Measurements from ENCODE around the gene PTOV1.

Gene PTOV1

GRCh38 chr19:49849433-49850220, 1.3 kb upstream of the PTOV1 start:
- H3K36me3 Mint-ChIP-seq (ENCODE audit: low read depth): peaks cover 35% of the 10 kb centered on the region
- peak overlapping the region; percentile 96 to 99 (median 99) for H3K27ac Mint-ChIP-seq
- peaks cover 23% of the 10 kb centered on the region for H3K4me1 Mint-ChIP-seq
- peak overlapping the region; percentile 89 to 94 (median 91) for H3K4me3 Mint-ChIP-seq
- H3K27me3 Mint-ChIP-seq (ENCODE audit: low read depth): no peaks in the 10 kb centered on the region
- TF ChIP-seq CTCF (IDR thresholded peaks at IDR 0.05; ENCODE audit: unreplicated experiment in 3 of 3): no peak
- H3K9me3 Mint-ChIP-seq: peaks cover 15% of the 10 kb centered on the region

GRCh38 chr19:49850221-49850486, 805 bp upstream of the PTOV1 start:
- Mint-ChIP-seq H3K27ac (peak overlapping the region; percentile 96 to 99 (median 99)), H3K9me3 (peaks cover 15% of the 10 kb centered on the region), H3K36me3 (ENCODE audit: low read depth) (peaks cover 35% of the 10 kb centered on the region), H3K27me3 (ENCODE audit: low read depth) (no peaks in the 10 kb centered on the region), H3K4me3 (peak overlapping the region; percentile 89 to 94 (median 91)), H3K4me1 (peaks cover 23% of the 10 kb centered on the region)
- TF ChIP-seq CTCF (IDR thresholded peaks at IDR 0.05; ENCODE audit: unreplicated experiment in 3 of 3): no peak

- TF ChIP-seq CTCF (IDR thresholded peaks at IDR 0.05; ENCODE audit: unreplicated experiment in 3 of 3): no peak
- H3K36me3 Mint-ChIP-seq (ENCODE audit: low read depth): peaks cover 40% of the 10 kb centered on the region
- H3K4me3 Mint-ChIP-seq: peak overlapping the region; percentile 85 to 97 (median 94)
- H3K4me1 Mint-ChIP-seq: peaks cover 23% of the 10 kb centered on the region
- peaks cover 15% of the 10 kb centered on the region for H3K9me3 Mint-ChIP-seq
- no peaks in the 10 kb centered on the region for H3K27me3 Mint-ChIP-seq (ENCODE audit: low read depth)
- peak overlapping the region; percentile 83 to 93 (median 88) for H3K27ac Mint-ChIP-seq
Measured at GRCh38 chr19:49851456-49852259, 699 bp downstream of the PTOV1 start.

GRCh38 chr19:49852631-49853126, 1.7 kb downstream of the PTOV1 start:
- peaks cover 13% of the 10 kb centered on the region for H3K9me3 Mint-ChIP-seq
- H3K27ac Mint-ChIP-seq: peak overlapping the region; percentile 83 to 93 (median 88)
- no peak for TF ChIP-seq CTCF (IDR thresholded peaks at IDR 0.05; ENCODE audit: unreplicated experiment in 3 of 3)
- H3K4me1 Mint-ChIP-seq: peaks cover 23% of the 10 kb centered on the region
- peak overlapping the region; percentile 85 to 97 (median 94) for H3K4me3 Mint-ChIP-seq
- peaks cover 39% of the 10 kb centered on the region for H3K36me3 Mint-ChIP-seq (ENCODE audit: low read depth)
- H3K27me3 Mint-ChIP-seq (ENCODE audit: low read depth): no peaks in the 10 kb centered on the region

- Mint-ChIP-seq H3K27ac (peak overlapping the region in 2 of 3 experiments; percentile 31 to 83), H3K36me3 (ENCODE audit: low read depth) (peaks cover 32% of the 10 kb centered on the region), H3K9me3 (peaks cover 11% of the 10 kb centered on the region), H3K4me3 (peak overlapping the region; percentile 79 to 86 (median 85)), H3K27me3 (ENCODE audit: low read depth) (no peaks in the 10 kb centered on the region), H3K4me1 (peaks cover 23% of the 10 kb centered on the region)
- no peak for TF ChIP-seq CTCF (IDR thresholded peaks at IDR 0.05; ENCODE audit: unreplicated experiment in 3 of 3)
Measured at GRCh38 chr19:49853852-49854377, 3.0 kb downstream of the PTOV1 start.

Data from nephron (organoid).